Measurements from ENCODE around the gene OR4Q2.
"Not testable (repeated sequence)": the region's sequence is repeated elsewhere in the genome, so short reads cannot be mapped to it uniquely, and the experiment has no call there.

Gene OR4Q2

GRCh38 chr14:20001863-20002262 lies at the start of gene OR4Q2:
Gene OR4Q2, plus strand, starts transcription at chr14:20002163.
- Histone ChIP-seq H3K36me3 (ENCODE audit: insufficient read depth) (no peaks in the 10 kb centered on the region), H3K4me1 (ENCODE audit: low read depth, poor library complexity, severe bottlenecking) (no peaks in the 10 kb centered on the region), H3K27me3 (ENCODE audit: insufficient read depth, low read depth) (no peaks in the 10 kb centered on the region), H3K9ac (no peak within 1 kb of the TSS), H3K79me2 (ENCODE audit: insufficient read depth, low read depth) (no peaks in the 10 kb centered on the region), H2AFZ (ENCODE audit: low read depth) (no peak within 1 kb of the TSS), H3K4me2 (no peak within 1 kb of the TSS), H4K20me1 (ENCODE audit: insufficient read depth) (no peaks in the 10 kb centered on the region), H3K27ac (no peak within 1 kb of the TSS), H3K4me3 (IDR thresholded peaks at IDR 0.05; ENCODE audit: insufficient read depth, low read depth, low read length) (no peak within 1 kb of the TSS)
- TF ChIP-seq CTCF (conservative IDR thresholded peaks at IDR 0.05; ENCODE audit: low read depth, low read length): no peak

- not testable (repeated sequence) for H3K4me1 ChIP-seq (ENCODE audit: low read depth, poor library complexity, severe bottlenecking); H4K20me1 ChIP-seq (ENCODE audit: insufficient read depth); H2AFZ ChIP-seq (ENCODE audit: low read depth); H3K36me3 ChIP-seq (ENCODE audit: insufficient read depth); H3K27ac ChIP-seq; H3K27me3 ChIP-seq (ENCODE audit: insufficient read depth, low read depth); H3K4me3 ChIP-seq (IDR thresholded peaks at IDR 0.05; ENCODE audit: insufficient read depth, low read depth, low read length); H3K9ac ChIP-seq; H3K79me2 ChIP-seq (ENCODE audit: insufficient read depth, low read depth); H3K4me2 ChIP-seq
These were observed 32.2 kb upstream of the OR4Q2 start for GRCh38 chr14:19969735-19970134.

GRCh38 chr14:19974844-19975243 lies 27.1 kb upstream of the OR4Q2 start:
- H3K4me1 ChIP-seq (ENCODE audit: low read depth, poor library complexity, severe bottlenecking): no peaks in the 10 kb centered on the region
- H2AFZ ChIP-seq (ENCODE audit: low read depth): no peak overlapping the region
- no peak overlapping the region for H3K4me3 ChIP-seq (IDR thresholded peaks at IDR 0.05; ENCODE audit: insufficient read depth, low read depth, low read length)
- no peak overlapping the region for H3K9ac ChIP-seq
- H4K20me1 ChIP-seq (ENCODE audit: insufficient read depth): no peaks in the 10 kb centered on the region
- H3K27ac ChIP-seq: no peak overlapping the region
- no peaks in the 10 kb centered on the region for H3K79me2 ChIP-seq (ENCODE audit: insufficient read depth, low read depth)
- no peak for TF ChIP-seq CTCF (conservative IDR thresholded peaks at IDR 0.05; ENCODE audit: low read depth, low read length)
- H3K27me3 ChIP-seq (ENCODE audit: insufficient read depth, low read depth): no peaks in the 10 kb centered on the region
- H3K36me3 ChIP-seq (ENCODE audit: insufficient read depth): no peaks in the 10 kb centered on the region
- H3K4me2 ChIP-seq: no peak overlapping the region

GRCh38 chr14:19975291-19975690 lies 26.7 kb upstream of the OR4Q2 start, which contains the start of gene OR4K15:
Gene OR4K15, plus strand, starts transcription at chr14:19975591. Its CDS starts 0 bp downstream, at chr14:19975591.
- H3K9ac ChIP-seq: no peak within 1 kb of the TSS
- no peaks in the 10 kb centered on the region for H4K20me1 ChIP-seq (ENCODE audit: insufficient read depth)
- TF ChIP-seq CTCF (conservative IDR thresholded peaks at IDR 0.05; ENCODE audit: low read depth, low read length): no peak
- no peak within 1 kb of the TSS for H3K27ac ChIP-seq
- H3K4me3 ChIP-seq (IDR thresholded peaks at IDR 0.05; ENCODE audit: insufficient read depth, low read depth, low read length): no peak within 1 kb of the TSS
- H3K4me1 ChIP-seq (ENCODE audit: low read depth, poor library complexity, severe bottlenecking): no peaks in the 10 kb centered on the region
- H3K79me2 ChIP-seq (ENCODE audit: insufficient read depth, low read depth): no peaks in the 10 kb centered on the region
- H3K36me3 ChIP-seq (ENCODE audit: insufficient read depth): no peaks in the 10 kb centered on the region
- no peak within 1 kb of the TSS for H2AFZ ChIP-seq (ENCODE audit: low read depth)
- H3K27me3 ChIP-seq (ENCODE audit: insufficient read depth, low read depth): no peaks in the 10 kb centered on the region
- no peak within 1 kb of the TSS for H3K4me2 ChIP-seq

GRCh38 chr14:19993438-19993837 lies 8.5 kb upstream of the OR4Q2 start:
- no peaks in the 10 kb centered on the region for H3K36me3 ChIP-seq (ENCODE audit: insufficient read depth)
- TF ChIP-seq CTCF (conservative IDR thresholded peaks at IDR 0.05; ENCODE audit: low read depth, low read length): no peak
- no peak overlapping the region for H3K4me3 ChIP-seq (IDR thresholded peaks at IDR 0.05; ENCODE audit: insufficient read depth, low read depth, low read length)
- H3K27me3 ChIP-seq (ENCODE audit: insufficient read depth, low read depth): no peaks in the 10 kb centered on the region
- no peak overlapping the region for H3K4me2 ChIP-seq
- H3K4me1 ChIP-seq (ENCODE audit: low read depth, poor library complexity, severe bottlenecking): no peaks in the 10 kb centered on the region
- H4K20me1 ChIP-seq (ENCODE audit: insufficient read depth): no peaks in the 10 kb centered on the region
- no peak overlapping the region for H3K27ac ChIP-seq
- no peak overlapping the region for H2AFZ ChIP-seq (ENCODE audit: low read depth)
- H3K9ac ChIP-seq: no peak overlapping the region
- H3K79me2 ChIP-seq (ENCODE audit: insufficient read depth, low read depth): no peaks in the 10 kb centered on the region
